ENCODE data around the gene MRI1.

The MRI1 gene

DNA sequence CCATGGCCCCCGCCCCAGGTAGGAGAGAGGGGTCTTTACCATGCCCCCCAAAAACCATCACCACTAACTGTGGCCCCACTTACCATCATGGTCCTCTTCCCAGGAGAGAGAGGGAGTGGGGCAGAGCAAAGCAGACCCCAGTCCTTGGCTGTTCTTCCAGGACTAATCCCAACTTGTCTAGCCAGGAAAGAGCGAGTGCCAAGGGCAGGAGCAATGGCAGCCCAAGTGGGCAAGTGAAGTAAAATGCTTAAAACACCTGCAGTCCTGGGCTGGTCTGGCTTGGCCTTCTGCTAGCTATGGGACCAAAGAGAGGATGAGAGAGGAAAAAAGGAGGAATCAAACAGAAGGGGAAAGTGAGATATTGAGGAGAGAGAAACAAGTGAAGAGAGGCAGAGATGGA is 48.8 kb downstream of the MRI1 start:
- Histone ChIP-seq H3K4me1 (ENCODE audit: control insufficient read depth, insufficient read depth, low read length) (no peaks in the 10 kb centered on the region), H3K27ac (ENCODE audit: extremely low read depth, low read depth, low read length) (no peak overlapping the region), H3K9me3 (ENCODE audit: control insufficient read depth, insufficient read depth, low read depth, low read length) (no peaks in the 10 kb centered on the region), H3K36me3 (ENCODE audit: control insufficient read depth in 2 of 2, insufficient read depth in 1 of 2, low read length in 2 of 2) (peaks cover 5 to 40% of the 10 kb centered on the region in 2 experiments; a peak in 2 of 3 replicates), H3K4me3 (ENCODE audit: low read depth, low read length) (no peak overlapping the region)
- ChIA-PET POLR2A (interaction anchor here (1.5 kb wide), 1 partner anchor 39 kb away, joined by 4 read pairs; the partner anchor contains the start of gene C19orf53), CTCF (interaction anchor here (0.6 to 1.6 kb wide), 2 partner anchors 8 to 49 kb away, joined by 3 to 5 read pairs; no protein-coding TSS in a partner anchor)
- TF ChIP-seq SCRT2 (tag by site-specific recombination; IDR thresholded peaks at IDR 0.05): no peak
- TF ChIP-seq, protein P1, sequence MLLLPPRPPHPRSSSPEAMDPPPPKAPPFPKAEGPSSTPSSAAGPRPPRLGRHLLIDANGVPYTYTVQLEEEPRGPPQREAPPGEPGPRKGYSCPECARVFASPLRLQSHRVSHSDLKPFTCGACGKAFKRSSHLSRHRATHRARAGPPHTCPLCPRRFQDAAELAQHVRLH (tag by site-specific recombination; IDR thresholded peaks at IDR 0.05): peak; percentile 82
- TF ChIP-seq, protein P2, sequence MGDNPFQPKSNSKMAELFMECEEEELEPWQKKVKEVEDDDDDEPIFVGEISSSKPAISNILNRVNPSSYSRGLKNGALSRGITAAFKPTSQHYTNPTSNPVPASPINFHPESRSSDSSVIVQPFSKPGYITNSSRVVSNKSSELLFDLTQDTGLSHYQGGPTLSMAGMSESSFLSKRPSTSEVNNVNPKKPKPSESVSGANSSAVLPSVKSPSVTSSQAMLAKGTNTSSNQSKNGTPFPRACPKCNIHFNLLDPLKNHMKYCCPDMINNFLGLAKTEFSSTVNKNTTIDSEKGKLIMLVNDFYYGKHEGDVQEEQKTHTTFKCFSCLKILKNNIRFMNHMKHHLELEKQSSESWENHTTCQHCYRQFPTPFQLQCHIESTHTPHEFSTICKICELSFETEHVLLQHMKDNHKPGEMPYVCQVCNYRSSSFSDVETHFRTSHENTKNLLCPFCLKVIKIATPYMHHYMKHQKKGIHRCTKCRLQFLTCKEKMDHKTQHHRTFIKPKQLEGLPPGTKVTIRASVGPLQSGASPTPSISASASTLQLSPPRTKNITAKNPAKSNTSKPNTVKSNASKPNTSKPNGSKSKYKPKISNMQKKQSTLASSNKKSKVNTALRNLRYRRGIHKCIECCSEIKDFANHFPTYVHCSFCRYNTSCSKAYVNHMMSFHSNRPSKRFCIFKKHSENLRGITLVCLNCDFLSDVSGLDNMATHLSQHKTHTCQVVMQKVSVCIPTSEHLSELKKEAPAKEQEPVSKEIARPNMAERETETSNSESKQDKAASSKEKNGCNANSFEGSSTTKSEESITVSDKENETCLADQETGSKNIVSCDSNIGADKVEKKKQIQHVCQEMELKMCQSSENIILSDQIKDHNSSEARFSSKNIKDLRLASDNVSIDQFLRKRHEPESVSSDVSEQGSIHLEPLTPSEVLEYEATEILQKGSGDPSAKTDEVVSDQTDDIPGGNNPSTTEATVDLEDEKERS (tag by site-specific recombination; IDR thresholded peaks at IDR 0.05): peak; percentile 87
- TF ChIP-seq ZNF366 (tag by site-specific recombination; conservative IDR thresholded peaks at IDR 0.05): peak; percentile 45; the same call in 1 of the 2 replicates
- TF ChIP-seq, protein P3, sequence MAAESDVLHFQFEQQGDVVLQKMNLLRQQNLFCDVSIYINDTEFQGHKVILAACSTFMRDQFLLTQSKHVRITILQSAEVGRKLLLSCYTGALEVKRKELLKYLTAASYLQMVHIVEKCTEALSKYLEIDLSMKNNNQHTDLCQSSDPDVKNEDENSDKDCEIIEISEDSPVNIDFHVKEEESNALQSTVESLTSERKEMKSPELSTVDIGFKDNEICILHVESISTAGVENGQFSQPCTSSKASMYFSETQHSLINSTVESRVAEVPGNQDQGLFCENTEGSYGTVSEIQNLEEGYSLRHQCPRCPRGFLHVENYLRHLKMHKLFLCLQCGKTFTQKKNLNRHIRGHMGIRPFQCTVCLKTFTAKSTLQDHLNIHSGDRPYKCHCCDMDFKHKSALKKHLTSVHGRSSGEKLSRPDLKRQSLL (tag by site-specific recombination; IDR thresholded peaks at IDR 0.05): no peak

DNA sequence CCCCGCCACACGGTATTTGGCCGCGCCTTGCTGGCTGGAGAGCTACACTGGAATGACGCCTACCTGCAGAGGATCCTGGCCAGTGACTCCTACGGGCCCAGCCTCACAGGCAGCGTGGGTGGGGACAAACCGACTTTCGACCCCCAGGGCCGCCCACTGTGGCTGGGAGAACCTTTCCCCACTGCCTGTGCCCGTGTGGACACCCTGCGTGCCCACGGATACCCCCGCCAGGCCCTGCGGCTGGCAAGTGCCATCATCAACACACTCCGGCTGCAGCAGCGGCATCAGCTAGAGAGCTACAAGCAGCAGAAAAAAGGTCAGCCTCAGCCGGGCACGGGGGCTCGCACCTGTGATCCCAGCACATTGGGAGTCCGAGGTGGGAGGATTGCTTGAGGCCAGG is 50.2 kb downstream of the MRI1 start:
- H3K27ac ChIP-seq (ENCODE audit: extremely low read depth, low read depth, low read length): no peak overlapping the region
- H3K9me3 ChIP-seq (ENCODE audit: control insufficient read depth, insufficient read depth, low read depth, low read length): no peaks in the 10 kb centered on the region
- no peak overlapping the region for H3K4me3 ChIP-seq (ENCODE audit: low read depth, low read length)
- CTCF ChIA-PET: interaction anchor here (0.7 to 1.6 kb wide), 2 partner anchors 13 to 48 kb away, joined by 4 to 5 read pairs; no protein-coding TSS in a partner anchor
- no peaks in the 10 kb centered on the region for H3K4me1 ChIP-seq (ENCODE audit: control insufficient read depth, insufficient read depth, low read length)
- H3K36me3 ChIP-seq (ENCODE audit: control insufficient read depth in 2 of 2, insufficient read depth in 1 of 2, low read length in 2 of 2): peaks cover 2 to 31% of the 10 kb centered on the region in 2 experiments; a peak in 2 of 3 replicates
- TF ChIP-seq ZNF19 (tag by site-specific recombination; IDR thresholded peaks at IDR 0.05; ENCODE audit: low read depth): no peak
- TF ChIP-seq EGR2 (tag by site-specific recombination; IDR thresholded peaks at IDR 0.05; ENCODE audit: low read depth): peak; percentile 81
- TF ChIP-seq ZFHX2 (tag by site-specific recombination; conservative IDR thresholded peaks at IDR 0.05): peak; percentile 66
- POLR2A ChIA-PET: no interaction called here

DNA sequence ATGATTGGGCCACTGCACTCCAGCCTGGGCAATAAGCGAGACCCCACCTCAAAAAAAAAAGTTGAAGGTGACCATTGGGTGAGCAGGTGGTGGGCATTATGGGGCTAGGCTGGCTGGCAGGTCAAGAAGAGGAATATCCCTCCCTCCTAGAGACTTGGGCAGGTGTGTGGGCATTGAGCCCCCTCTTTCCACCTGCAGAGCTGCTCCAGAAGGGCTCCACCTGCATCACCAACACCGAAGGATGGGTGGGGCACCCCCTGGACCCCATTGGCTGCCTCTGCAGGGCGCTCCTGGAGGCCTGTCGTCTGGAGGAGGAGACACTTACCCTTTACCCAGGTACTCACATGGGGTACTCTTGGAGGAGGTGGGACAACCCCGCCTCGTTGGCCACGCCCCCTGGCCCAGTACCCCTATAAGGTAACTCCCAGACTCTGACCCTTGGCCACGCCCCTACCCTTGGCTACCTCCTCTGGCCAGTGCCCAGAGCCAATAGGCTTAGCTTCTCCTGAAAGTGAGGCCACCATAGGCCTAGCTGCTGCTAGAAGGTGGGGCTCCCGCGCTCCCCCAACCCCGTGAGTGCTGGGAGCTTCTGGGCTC is 52.8 kb downstream of the MRI1 start:
- Histone ChIP-seq H3K4me1 (ENCODE audit: control insufficient read depth, insufficient read depth, low read length) (no peaks in the 10 kb centered on the region), H3K4me3 (ENCODE audit: low read depth, low read length) (no peak overlapping the region), H3K36me3 (ENCODE audit: control insufficient read depth in 2 of 2, insufficient read depth in 1 of 2, low read length in 2 of 2) (peaks cover 0 to 34% of the 10 kb centered on the region in 2 experiments; a peak in 2 of 3 replicates), H3K9me3 (ENCODE audit: control insufficient read depth, insufficient read depth, low read depth, low read length) (no peaks in the 10 kb centered on the region), H3K27ac (ENCODE audit: extremely low read depth, low read depth, low read length) (no peak overlapping the region)
- CTCF ChIA-PET: interaction anchor here (1.0 to 1.1 kb wide), 2 partner anchors 46 to 69 kb away, joined by 3 read pairs; a partner anchor contains a TSS
- POLR2A ChIA-PET: no interaction called here
- no peak for TF ChIP-seq ZNF112 (tag by site-specific recombination; IDR thresholded peaks at IDR 0.05)
- TF ChIP-seq ZNF16 (tag by site-specific recombination; IDR thresholded peaks at IDR 0.05; ENCODE audit: low read depth): no peak
- TF ChIP-seq, protein P4, sequence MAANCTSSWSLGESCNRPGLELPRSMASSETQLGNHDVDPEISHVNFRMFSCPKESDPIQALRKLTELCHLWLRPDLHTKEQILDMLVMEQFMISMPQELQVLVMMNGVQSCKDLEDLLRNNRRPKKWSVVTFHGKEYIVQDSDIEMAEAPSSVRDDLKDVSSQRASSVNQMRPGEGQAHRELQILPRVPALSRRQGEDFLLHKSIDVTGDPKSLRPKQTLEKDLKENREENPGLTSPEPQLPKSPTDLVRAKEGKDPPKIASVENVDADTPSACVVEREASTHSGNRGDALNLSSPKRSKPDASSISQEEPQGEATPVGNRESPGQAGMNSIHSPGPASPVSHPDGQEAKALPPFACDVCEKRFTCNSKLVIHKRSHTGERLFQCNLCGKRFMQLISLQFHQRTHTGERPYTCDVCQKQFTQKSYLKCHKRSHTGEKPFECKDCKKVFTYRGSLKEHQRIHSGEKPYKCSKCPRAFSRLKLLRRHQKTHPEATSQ (tag by site-specific recombination; IDR thresholded peaks at IDR 0.05): no peak
- TF ChIP-seq ZNF146 (tag by site-specific recombination; IDR thresholded peaks at IDR 0.05): no peak
- TF ChIP-seq KLF9 (tag by site-specific recombination; IDR thresholded peaks at IDR 0.05; ENCODE audit: low read depth): 0 out of 2 replicates have a peak, but pooled peaks have one; percentile 22
- TF ChIP-seq KLF8 (tag by site-specific recombination; IDR thresholded peaks at IDR 0.05): 0 out of 2 replicates have a peak, but pooled peaks have one; percentile 21
- no peak for TF ChIP-seq ZNF211 (tag by site-specific recombination; IDR thresholded peaks at IDR 0.05; ENCODE audit: low read depth)
